GM23338 (cell line): Measurements from ENCODE around the gene PRDM4. TPM values are rescaled to one million over a fixed set of nuclear protein-coding genes. Genes with fewer than 3 reads are reported as not detected.

ENCODE experiments used
- ATAC-seq: fragments of 200-7000 bp; cut with Tn5 transposase; 3 replicates; pipeline ENCODE4 v1.9.1; 2020
- DNase-seq: peaks from one replicate; pipeline ENCODE4 v3.0.0-alpha.2; 2015; ENCODE audit warnings: low spot score
- H2AFZ ChIP-seq: fragments of 200-600 bp; sonication (generic); 2 replicates; pipeline ENCODE4 v1.8.0; 2016; ENCODE audit warnings: antibody characterized with exemption, mild to moderate bottlenecking, moderate library complexity
- H3F3A ChIP-seq: fragments of 200-600 bp; sonication (generic); replicated peaks from 2 replicates; pipeline ENCODE4 v1.8.0; 2017; ENCODE audit warnings: antibody characterized with exemption, mixed run types, low read depth
- H3K27ac ChIP-seq: fragments of 200-600 bp; sonication (generic); 2 replicates; pipeline ENCODE4 v1.6.1; 2016; ENCODE audit warnings: low read depth
- H3K27me3 ChIP-seq: fragments of 200-600 bp; sonication (generic); 2 replicates; pipeline ENCODE4 v1.8.0; 2016; ENCODE audit warnings: mild to moderate bottlenecking, mixed run types, moderate library complexity; ENCODE audit not compliant: insufficient read depth
- H3K36me3 ChIP-seq: fragments of 200-600 bp; sonication (generic); 2 replicates; pipeline ENCODE4 v1.8.0; 2016; ENCODE audit warnings: mild to moderate bottlenecking; ENCODE audit not compliant: insufficient read depth
- H3K4me1 ChIP-seq: fragments of 200-600 bp; sonication (generic); 2 replicates; pipeline ENCODE4 v1.8.0; 2016; ENCODE audit warnings: mild to moderate bottlenecking, moderate library complexity; ENCODE audit not compliant: insufficient read depth
- H3K4me2 ChIP-seq: fragments of 200-600 bp; sonication (generic); 2 replicates; pipeline ENCODE4 v1.7.1; 2017; ENCODE audit warnings: mixed run types
- H3K4me3 ChIP-seq: fragments of 200-600 bp; sonication (generic); 2 replicates; pipeline ENCODE4 v1.6.1; 2016; ENCODE audit warnings: mixed run types
- H3K79me2 ChIP-seq: fragments of 200-600 bp; sonication (generic); replicated peaks from 2 replicates; pipeline ENCODE4 v1.8.0; 2017; ENCODE audit warnings: mild to moderate bottlenecking; ENCODE audit not compliant: insufficient read depth
- H3K9me2 ChIP-seq: fragments of 200-600 bp; sonication (generic); 2 replicates; pipeline ENCODE4 v1.8.0; 2017; ENCODE audit not compliant: insufficient read depth
- H4K20me1 ChIP-seq: fragments of 200-600 bp; sonication (generic); replicated peaks from 2 replicates; pipeline ENCODE4 v1.8.0; 2017; ENCODE audit warnings: mild to moderate bottlenecking; ENCODE audit not compliant: insufficient read depth
- H3K27ac Mint-ChIP-seq: 2 replicates; pipeline ENCODE4 v1.8.0; 2020; ENCODE audit warnings: inconsistent platforms, mild to moderate bottlenecking, moderate library complexity, mixed read lengths
- H3K27me3 Mint-ChIP-seq: 3 replicates; pipeline ENCODE4 v1.8.0; 2022; ENCODE audit warnings: low read depth, mild to moderate bottlenecking, moderate library complexity, mixed read lengths, inconsistent platforms; ENCODE audit not compliant: insufficient read depth, poor library complexity
- H3K36me3 Mint-ChIP-seq: 3 replicates; pipeline ENCODE4 v1.8.0; 2021; ENCODE audit warnings: low read depth, mild to moderate bottlenecking, inconsistent platforms, moderate library complexity, mixed read lengths
- H3K4me1 Mint-ChIP-seq: 3 replicates; pipeline ENCODE4 v1.8.0; 2020; ENCODE audit warnings: mild to moderate bottlenecking, inconsistent platforms, mixed read lengths
- H3K4me3 Mint-ChIP-seq: 3 replicates; pipeline ENCODE4 v1.8.0; 2021; ENCODE audit warnings: moderate library complexity, mild to moderate bottlenecking, inconsistent platforms, mixed read lengths
- H3K9me3 Mint-ChIP-seq: 3 replicates; pipeline ENCODE4 v1.8.0; 2020; ENCODE audit warnings: moderate library complexity, mild to moderate bottlenecking, inconsistent platforms, mixed read lengths
- CREB1 ChIP-seq: fragments of 250-450 bp; sonication (Bioruptor Pico); IDR thresholded peaks from 2 replicates; pipeline ENCODE4 v1.5.0; 2020; ENCODE audit warnings: low read depth, mild to moderate bottlenecking, moderate library complexity
- CTCF ChIP-seq, 2 experiments: fragments of 200-600 bp in 1 of 2; sonication (generic) in 1 of 2; conservative IDR thresholded peaks; 2 replicates each; pipeline versions ENCODE4 v1.5.1 to v1.6.1; 2016 to 2017; ENCODE audit warnings: antibody characterized with exemption in 2 of 2, low read depth in 2 of 2, mild to moderate bottlenecking in 2 of 2, moderate library complexity in 1 of 2
- ETS1 ChIP-seq: IDR thresholded peaks from 2 replicates; pipeline ENCODE4 v1.6.1; 2016; ENCODE audit warnings: antibody characterized with exemption
- EZH2 ChIP-seq: fragments of 200-600 bp; sonication (generic); IDR thresholded peaks from one replicate; pipeline ENCODE4 v1.8.0; 2017; ENCODE audit warnings: antibody characterized with exemption, mild to moderate bottlenecking, low read depth; ENCODE audit not compliant: unreplicated experiment
- POLR2AphosphoS5 ChIP-seq: IDR thresholded peaks from 2 replicates; pipeline ENCODE4 v1.6.1; 2016; ENCODE audit warnings: antibody characterized with exemption, low read depth
- ZNF114 ChIP-seq: fragments of 250-450 bp; sonication (Bioruptor Pico); IDR thresholded peaks from 2 replicates; pipeline ENCODE4 v1.5.0; 2020; ENCODE audit warnings: mild to moderate bottlenecking, moderate library complexity
- long read RNA-seq: library from polyadenylated mRNA; unstranded; transcript quantifications from one replicate; pipeline ENCODE4 v2.0.0, GENCODE V29; 2020; ENCODE audit not compliant: unreplicated experiment
- polyA plus RNA-seq: library from polyadenylated mRNA; unstranded; fragments of >200 nt; fragmentation: Nextera tagmentation; extraction: Ambion mirVana; gene quantifications from 2 replicates; pipeline ENCODE4 v1.2.1, GENCODE V29; 2016
- total RNA-seq: library from RNA; depleted of rRNA; stranded (reverse); fragments of >200 nt; shearing (Covaris generic); gene quantifications from 2 replicates; pipeline ENCODE4 v1.2.3, GENCODE V29; 2014; rRNA removed

The PRDM4 gene
- total RNA-seq: 17.1 and 21.9 TPM in 2 replicates
- 4.9 and 5.2 TPM in 2 replicates for polyA plus RNA-seq
- long read RNA-seq, partial matches to known transcripts: 0 of 2 reads
- long read RNA-seq, other reads (novel, unspliced or antisense): 2 of 2 reads

- H3K9me2 ChIP-seq: no peaks in the 10 kb centered on the region
- peak within 1 kb of the TSS; percentile 100 for H2AFZ ChIP-seq
- Mint-ChIP-seq H3K36me3 (peaks cover 9% of the 10 kb centered on the region), H3K4me3 (peak within 1 kb of the TSS; percentile 92), H3K4me1 (peaks cover 15% of the 10 kb centered on the region; the same call in 2 of the 3 replicates), H3K27ac (peak within 1 kb of the TSS; percentile 89), H3K27me3 (peaks cover 13% of the 10 kb centered on the region), H3K9me3 (no peaks in the 10 kb centered on the region)
- DNase-seq (peak; percentile 97), ATAC-seq (peak; percentile 91)
- TF ChIP-seq ZNF114 (CRISPR knock-in tag) (no peak), ETS1 (no peak), CREB1 (peak; percentile 85), POLR2AphosphoS5 (peak; percentile 70), EZH2 (no peak), CTCF (conservative IDR thresholded peaks at IDR 0.05; ENCODE audit: low read depth in 2 of 2) (peak in 1 of 2 experiments; percentile 70; a peak in 2 of 4 replicates)
- H3K4me3 ChIP-seq: peak within 1 kb of the TSS; percentile 81
- H3K36me3 ChIP-seq: peaks cover 10% of the 10 kb centered on the region; the same call in 1 of the 2 replicates
- H3K4me2 ChIP-seq: peak within 1 kb of the TSS; percentile 82
- H3K27me3 ChIP-seq: no peaks in the 10 kb centered on the region
- H3K4me1 ChIP-seq: peaks cover 13% of the 10 kb centered on the region
- no peaks in the 10 kb centered on the region for H3F3A ChIP-seq
- peaks cover 14% of the 10 kb centered on the region for H4K20me1 ChIP-seq
- peak within 1 kb of the TSS; percentile 73; the same call in 1 of the 2 replicates for H3K27ac ChIP-seq
- peaks cover 33% of the 10 kb centered on the region for H3K79me2 ChIP-seq
These were observed at the start of gene PRDM4 for GRCh38 chr12:107760809-107761501. TSS of gene PRDM4 (minus strand) at chr12:107761137. CDS start at chr12:107760515, 622 bp downstream.

GRCh38 chr12:107807471-107808150 is 46.7 kb upstream of the PRDM4 start:
- Histone ChIP-seq H2AFZ (no peak overlapping the region), H3K4me1 (no peaks in the 10 kb centered on the region), H3F3A (no peaks in the 10 kb centered on the region), H3K27ac (no peak overlapping the region), H3K4me2 (no peak overlapping the region), H3K9me2 (no peaks in the 10 kb centered on the region), H3K36me3 (no peaks in the 10 kb centered on the region), H3K4me3 (no peak overlapping the region), H3K27me3 (no peaks in the 10 kb centered on the region), H4K20me1 (no peaks in the 10 kb centered on the region), H3K79me2 (no peaks in the 10 kb centered on the region)
- H3K27ac Mint-ChIP-seq: no peak overlapping the region
- no peaks in the 10 kb centered on the region; the same call in 2 of the 3 replicates for H3K4me1 Mint-ChIP-seq
- no peak for TF ChIP-seq CREB1
- H3K4me3 Mint-ChIP-seq: no peak overlapping the region
- no peaks in the 10 kb centered on the region for H3K36me3 Mint-ChIP-seq
- peaks cover 3% of the 10 kb centered on the region for H3K27me3 Mint-ChIP-seq
- ATAC-seq (no peak), DNase-seq (no peak)
- no peaks in the 10 kb centered on the region; the same call in 2 of the 3 replicates for H3K9me3 Mint-ChIP-seq
